CD4-positive, alpha-beta T cell treated with Interleukin-2 at 100 ng/mL for 4 hours (primary cell): ENCODE data around the gene TRAPPC12.
A peak's percentile ranks its signal among the peaks of the same experiment; 100 is the strongest.

Experiments
- DNase-seq: peaks from one replicate; pipeline ENCODE4 v3.0.0-alpha.2; 2020; ENCODE audit warnings: low spot score

Gene TRAPPC12

GRCh38 chr2:3468296-3468988 lies 88.9 kb downstream of the TRAPPC12 start:
- no peak for DNase-seq

- no peak for DNase-seq
These were observed 90.0 kb downstream of the TRAPPC12 start for GRCh38 chr2:3469486-3469885.

- DNase-seq = no peak
These were observed 90.7 kb downstream of the TRAPPC12 start for GRCh38 chr2:3470166-3470651.

- DNase-seq = no peak
These were observed 91.6 kb downstream of the TRAPPC12 start for GRCh38 chr2:3470856-3471737.

- no peak for DNase-seq
These were observed 92.8 kb downstream of the TRAPPC12 start for GRCh38 chr2:3472296-3472695.

- no peak for DNase-seq
These were observed 93.5 kb downstream of the TRAPPC12 start for GRCh38 chr2:3472966-3473365.

GRCh38 chr2:3475771-3476170 lies 96.3 kb downstream of the TRAPPC12 start:
- no peak for DNase-seq

- DNase-seq = no peak
These were observed 97.0 kb downstream of the TRAPPC12 start for GRCh38 chr2:3476321-3476984.

GRCh38 chr2:3476985-3477327 lies 97.5 kb downstream of the TRAPPC12 start:
- DNase-seq = no peak

GRCh38 chr2:3478846-3479385 lies 99.4 kb downstream of the TRAPPC12 start:
- no peak for DNase-seq

GRCh38 chr2:3479430-3480320 lies 100.2 kb downstream of the TRAPPC12 start:
- DNase-seq = no peak

- no peak for DNase-seq
These were observed 101.0 kb downstream of the TRAPPC12 start for GRCh38 chr2:3480352-3481010.

- no peak for DNase-seq
These were observed 101.5 kb downstream of the TRAPPC12 start for GRCh38 chr2:3481011-3481400.

- DNase-seq = no peak
These were observed 102.4 kb downstream of the TRAPPC12 start for GRCh38 chr2:3481736-3482362.

- no peak for DNase-seq
These were observed 102.9 kb downstream of the TRAPPC12 start for GRCh38 chr2:3482363-3482821.

- DNase-seq = peak; percentile 53
These were observed 103.9 kb downstream of the TRAPPC12 start for GRCh38 chr2:3483227-3483985.

- no peak for DNase-seq
These were observed 104.8 kb downstream of the TRAPPC12 start for GRCh38 chr2:3483986-3484960.

- no peak for DNase-seq
These were observed 105.7 kb downstream of the TRAPPC12 start for GRCh38 chr2:3485166-3485565.
